Hematopoietic multipotent progenitor cell treated with erythropoietin and hydrocortisone succinate and interleukin-3 and kit ligand, for 8 days (in vitro differentiated cells): ENCODE measurements around the gene RPTOR.
"Not testable (repeated sequence)": the region's sequence is repeated elsewhere in the genome, so short reads cannot be mapped to it uniquely, and the experiment has no call there.

ENCODE experiments used
- DNase-seq: peaks from one replicate; pipeline ENCODE4 v3.0.0-alpha.2; 2015

The RPTOR gene

DNA sequence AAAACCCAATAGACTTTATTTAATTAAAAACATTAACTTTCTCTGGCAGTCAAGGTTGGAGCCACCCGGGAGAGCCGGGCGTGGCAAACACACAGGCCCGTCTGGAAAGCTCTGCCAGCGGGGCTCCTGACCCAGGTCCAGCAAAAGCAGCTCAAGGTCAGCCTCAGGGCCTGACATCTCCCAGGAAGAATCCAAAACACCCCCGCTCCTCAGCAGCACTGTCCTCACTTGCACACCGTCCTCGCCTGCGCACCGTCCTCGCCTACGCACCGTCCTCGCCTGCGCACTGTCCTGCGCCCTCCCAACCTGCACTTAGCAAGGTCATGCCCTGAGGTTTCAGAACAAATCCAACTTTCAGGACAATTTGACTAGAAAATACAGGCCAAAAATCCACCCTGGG lies 31.4 kb upstream of the RPTOR start:
- no peak for DNase-seq

DNA sequence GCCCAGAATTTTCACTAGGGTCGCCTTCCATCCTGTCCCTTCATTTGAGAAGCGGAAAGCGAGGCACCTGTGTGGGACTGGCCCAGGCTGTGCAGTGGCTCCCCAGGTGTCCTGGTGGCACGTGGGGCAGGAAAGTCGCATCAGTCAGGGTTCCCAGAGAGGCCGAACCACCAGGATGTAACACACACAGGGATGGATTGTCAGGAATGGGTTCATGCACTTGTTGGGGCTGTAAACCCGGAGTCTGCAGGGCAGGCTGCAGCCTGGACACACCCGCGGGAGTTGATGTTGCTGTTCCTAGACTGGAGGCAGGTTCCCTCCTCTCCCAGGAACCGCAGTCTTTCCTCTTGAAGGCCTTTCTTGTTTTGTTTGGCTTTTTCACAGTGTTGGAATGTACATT lies 30.7 kb upstream of the RPTOR start:
- DNase-seq: no peak

DNA sequence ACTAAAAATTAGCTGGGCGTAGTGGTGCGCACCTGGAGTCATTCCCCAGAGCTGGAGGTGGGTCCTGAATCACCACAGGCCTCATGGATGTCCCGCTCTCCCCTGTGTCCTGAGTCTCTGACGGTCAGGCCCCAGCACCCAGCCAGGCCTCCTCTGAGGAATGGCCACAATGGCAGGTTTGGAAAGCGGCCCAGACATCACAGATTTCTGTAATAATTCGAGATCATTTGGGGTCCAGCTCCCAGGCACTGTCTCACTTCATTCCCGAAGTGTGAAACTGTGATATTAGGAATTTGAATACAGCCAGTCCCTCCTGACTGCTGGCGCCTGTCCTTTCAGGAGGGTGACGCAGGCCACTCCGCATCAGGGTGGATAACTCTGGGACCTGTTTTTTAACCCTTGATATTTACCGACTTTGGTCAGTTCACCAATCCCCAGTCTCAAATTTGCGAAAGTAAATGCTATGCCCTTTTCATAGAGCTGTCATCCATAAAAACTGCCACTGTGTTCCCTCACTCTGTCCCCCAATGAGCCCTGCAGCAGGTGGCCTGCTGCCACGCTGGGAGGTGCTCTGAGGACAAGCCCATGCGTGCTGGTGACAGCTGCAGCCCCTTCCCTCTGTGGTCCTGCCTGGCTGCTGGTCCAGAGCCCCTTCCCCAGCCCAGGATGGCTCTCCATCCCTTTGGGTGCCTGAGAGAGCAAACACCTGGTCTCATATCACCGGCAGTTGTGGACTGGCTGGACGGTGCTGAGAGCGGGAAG lies 28.3 kb upstream of the RPTOR start:
- DNase-seq: no peak

DNA sequence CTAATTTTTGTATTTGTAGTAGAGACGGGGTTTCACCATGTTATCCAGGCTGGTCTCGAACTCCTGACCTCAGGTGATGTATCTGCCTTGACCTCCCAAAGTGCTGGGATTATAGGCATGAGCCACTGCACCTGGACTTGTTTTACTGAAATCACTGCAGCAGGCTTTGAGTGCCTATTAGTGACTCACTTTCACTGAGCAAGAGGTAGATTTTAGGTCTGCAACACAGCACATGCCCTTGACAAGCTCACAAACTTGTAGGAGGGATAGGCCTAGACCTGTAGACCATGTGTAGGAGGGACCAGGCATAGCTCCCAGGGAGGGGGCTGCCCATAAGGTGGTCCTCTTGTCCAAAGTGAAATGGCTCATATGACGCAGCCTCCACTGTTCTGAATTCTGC lies 27.0 kb upstream of the RPTOR start:
- DNase-seq: no peak

DNA sequence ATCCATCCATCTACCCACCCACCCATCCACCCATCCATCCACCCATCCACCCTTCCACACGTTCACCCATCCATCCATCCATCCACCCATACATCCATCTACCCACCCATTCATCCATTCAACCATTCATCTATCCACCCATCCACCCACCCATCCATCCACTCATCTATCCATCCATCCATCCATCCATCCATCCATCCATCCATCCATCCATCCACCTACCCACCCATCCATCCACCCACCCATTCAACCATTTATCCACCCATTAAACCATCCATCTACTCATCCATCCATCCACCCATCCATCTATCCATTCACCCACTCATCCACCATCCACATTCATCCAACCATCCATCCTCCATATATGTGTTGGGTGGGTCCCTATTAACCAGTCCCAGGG lies 26.2 kb upstream of the RPTOR start:
- DNase-seq: no peak

DNA sequence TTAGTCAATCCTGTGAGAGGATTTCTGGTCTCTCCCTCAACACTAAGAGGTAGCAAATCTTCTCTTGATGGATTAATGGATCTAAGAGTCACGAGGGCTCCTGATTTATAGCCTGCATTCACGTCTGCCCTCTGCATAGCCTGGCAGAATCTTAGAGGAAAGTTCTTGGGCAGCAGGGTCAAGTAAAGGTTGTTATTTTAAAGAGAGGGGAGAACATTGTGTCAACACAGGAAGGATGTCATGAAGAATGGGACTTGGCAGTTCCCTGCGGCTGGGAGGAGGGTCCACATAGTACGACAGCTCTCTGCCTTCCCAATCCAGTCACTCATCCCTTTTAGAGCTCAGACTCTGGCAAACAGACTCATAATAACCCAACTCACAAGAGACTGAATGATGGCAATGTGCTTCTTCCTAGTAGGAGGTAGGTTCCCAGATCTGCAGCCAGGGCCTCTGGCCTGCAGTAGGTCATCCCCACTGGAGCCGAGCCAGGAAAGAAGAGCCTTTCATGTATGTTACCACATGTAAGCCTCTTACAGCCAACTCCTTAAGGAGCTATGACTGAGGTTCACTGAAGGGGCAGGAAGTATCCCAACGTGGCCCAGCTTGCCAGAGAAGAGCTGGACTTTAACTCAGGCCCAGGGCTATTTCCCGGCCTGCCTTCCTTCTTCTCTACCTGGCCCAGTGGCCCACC lies 25.4 kb upstream of the RPTOR start:
- DNase-seq: no peak

DNA sequence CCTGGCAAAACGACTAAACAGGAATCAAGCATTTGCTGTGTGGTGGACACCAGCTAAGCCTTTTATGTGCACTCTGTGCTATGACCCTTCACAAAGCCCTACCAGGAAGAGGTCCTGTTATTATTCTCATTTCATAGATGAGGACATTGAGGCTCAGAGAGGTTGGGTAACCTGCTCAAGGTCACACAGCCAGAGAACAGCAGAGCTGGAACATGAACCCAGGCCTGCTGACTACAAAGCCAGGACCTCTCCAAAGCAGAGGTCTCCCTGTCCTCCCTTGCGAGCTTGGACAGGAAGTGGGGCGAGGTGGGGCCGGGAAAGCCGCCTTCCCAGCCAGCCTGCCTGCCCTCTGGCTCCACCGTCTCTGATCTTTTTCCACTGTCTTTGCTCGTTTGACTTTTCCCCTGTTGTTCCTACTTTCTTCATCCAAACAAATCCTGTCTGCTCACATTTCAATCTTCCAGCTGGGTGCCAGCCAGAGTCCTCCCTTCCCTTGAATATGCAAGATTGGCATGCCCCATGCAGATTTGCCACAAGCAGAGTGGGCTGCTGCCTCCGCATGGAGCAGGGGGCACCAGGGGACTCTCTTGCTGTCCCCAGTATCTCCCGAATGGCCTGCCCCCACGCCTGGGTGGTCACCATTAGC lies 23.7 kb upstream of the RPTOR start:
- DNase-seq: no peak

DNA sequence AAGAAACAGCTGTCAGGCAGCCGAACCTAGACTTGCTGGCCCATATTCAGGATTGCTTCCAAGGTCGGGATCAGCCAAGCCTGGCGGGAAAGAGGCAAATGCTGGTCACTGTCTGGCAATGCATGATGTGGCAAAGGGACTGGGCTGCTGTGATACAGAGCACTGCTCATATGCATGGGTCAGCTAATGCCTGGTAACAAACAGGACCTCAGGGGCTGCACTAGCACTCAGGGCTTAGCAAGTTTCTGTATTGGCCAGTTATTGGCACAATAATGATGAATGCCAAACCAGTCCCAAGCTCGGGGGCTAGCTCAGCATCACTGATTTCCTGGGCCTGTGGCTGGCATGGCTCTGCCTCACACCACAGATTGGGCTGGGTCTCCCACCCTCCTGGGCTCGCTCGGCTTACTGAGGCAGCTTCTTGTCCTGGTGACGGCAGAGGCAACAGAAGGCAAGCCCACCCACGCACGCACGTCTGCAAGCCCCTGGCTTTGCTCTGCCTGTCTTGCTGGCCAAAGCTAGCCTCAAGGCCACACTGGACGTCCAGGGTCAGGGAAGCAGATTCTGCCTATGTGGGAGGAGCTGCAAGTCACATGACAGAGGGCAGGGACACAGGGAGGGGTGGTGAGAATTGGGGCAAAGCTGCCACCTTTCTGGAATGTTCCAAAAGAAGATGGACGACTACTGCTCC lies 21.4 kb upstream of the RPTOR start:
- no peak for DNase-seq

DNA sequence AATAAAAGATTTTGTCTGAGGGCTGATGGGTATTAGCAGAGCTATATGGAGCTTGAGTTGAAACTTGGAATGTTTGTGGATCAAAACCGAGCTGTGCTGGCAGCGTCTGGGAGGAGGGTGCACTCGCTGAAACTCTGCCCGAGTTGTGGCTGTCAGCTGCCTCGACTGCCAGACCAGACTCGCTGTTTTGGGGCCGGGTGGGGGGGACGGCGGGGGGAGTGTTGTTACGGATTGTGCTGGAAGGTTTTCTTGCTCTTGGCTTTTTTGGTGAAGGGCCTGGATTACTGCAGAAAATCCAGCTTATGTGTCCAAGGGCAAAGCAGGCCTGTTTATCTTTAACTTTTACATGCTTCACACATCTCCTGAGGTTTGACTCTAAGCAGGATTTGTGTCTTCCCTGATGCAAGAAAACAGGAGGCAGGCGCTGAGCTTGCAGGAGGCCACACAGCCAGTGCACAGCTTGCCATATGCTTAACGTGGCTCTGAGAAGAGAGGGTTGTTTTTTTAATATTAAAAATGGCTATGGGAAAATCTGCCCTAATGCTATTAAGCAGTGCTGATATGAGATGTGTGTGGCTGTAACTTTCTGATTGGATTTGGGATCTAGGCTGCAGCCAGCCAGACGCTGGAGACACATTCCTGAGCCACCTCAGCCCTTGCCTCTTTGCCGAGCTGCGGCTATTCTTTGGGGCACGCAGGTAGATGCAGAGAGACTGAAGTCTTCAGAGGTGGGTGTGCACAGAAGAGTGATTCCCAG lies 20.5 kb upstream of the RPTOR start:
- no peak for DNase-seq

DNA sequence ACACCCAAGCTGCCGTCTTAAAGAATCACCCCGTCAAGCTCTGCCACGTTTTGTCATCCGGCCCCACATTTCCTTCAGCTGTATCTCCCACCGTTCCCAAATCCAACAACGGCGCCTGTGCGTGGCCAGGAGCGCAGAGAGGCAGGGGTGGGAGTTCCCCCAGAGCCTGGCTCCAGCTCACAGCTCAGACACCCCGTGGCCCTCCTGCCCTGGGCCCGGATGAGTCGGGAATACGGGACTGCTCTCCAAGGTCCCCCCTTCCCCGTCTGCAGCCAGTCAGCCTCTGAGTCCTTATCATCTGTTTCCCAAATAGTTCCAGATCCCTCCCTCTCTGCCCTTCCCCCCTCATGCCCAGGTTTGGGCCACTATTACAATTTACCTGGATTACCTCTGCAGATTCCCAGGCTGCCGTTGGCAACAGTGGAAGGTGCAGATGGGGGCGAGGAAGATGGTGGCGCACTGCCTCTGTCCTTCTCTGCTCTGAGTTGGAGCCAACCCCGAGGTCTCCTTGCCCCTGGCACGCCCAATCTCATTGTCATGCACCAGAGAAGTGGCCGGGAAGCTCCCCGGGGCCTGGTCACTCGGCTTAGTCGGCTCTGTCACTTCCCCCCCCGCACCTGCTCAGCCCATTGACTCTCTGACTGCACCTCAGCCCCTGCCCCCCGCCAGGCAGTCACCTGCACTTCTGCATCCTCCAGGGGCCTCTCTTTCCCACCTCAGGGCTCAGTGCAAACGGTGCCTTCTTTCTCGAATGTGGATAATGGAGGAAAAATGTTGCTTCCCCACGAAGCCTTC lies 18.3 kb upstream of the RPTOR start:
- no peak for DNase-seq

DNA sequence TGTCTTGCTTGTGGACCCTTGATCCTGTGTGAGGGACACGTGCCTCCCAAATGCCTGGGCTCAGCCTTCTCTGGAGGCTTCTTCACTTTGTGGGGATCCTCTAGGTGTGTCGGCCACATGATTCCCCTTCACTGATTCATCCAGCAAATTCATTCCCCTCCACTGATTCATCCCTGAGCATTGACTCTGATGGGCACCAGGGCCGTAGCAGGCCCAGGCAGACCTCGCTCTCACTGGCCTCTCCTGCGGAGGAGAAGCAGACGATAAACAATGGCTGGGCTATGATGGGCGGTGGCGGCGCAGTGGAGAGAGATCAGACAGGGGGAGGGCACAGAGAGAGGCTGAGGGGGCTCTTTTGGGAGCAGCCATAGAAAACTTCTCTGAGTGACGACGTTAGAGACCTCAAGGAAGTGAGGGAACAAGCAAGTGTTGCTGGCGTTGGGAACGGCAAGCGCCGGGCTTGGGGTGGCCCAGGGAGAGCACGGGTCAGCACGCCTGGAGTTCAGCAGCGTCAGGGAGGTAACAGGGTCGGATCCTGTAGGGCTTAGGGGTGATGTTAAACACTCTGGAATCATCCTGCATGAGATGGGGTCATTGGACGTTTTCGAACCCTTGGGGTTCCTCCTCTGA lies 17.5 kb upstream of the RPTOR start:
- DNase-seq: no peak

DNA sequence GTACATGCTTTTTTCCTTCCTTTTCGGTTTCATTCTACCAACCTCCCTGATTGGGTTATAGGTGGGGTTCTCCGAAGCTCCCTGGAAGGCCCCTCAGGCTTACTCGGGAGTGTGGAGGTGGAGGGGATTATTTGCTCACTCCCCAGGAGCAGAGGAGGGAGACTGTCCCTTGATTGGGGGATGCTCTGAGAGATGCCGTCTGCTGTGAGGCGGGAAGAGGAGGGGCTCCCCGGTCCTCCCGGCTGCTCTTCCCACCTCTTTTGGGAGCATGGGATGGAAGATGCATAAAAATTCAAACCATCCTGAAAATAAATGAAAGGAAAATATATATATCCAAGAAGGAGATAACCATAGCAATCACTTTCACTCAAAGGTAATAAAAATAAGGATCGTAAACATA lies 16.1 kb upstream of the RPTOR start:
- no peak for DNase-seq

DNA sequence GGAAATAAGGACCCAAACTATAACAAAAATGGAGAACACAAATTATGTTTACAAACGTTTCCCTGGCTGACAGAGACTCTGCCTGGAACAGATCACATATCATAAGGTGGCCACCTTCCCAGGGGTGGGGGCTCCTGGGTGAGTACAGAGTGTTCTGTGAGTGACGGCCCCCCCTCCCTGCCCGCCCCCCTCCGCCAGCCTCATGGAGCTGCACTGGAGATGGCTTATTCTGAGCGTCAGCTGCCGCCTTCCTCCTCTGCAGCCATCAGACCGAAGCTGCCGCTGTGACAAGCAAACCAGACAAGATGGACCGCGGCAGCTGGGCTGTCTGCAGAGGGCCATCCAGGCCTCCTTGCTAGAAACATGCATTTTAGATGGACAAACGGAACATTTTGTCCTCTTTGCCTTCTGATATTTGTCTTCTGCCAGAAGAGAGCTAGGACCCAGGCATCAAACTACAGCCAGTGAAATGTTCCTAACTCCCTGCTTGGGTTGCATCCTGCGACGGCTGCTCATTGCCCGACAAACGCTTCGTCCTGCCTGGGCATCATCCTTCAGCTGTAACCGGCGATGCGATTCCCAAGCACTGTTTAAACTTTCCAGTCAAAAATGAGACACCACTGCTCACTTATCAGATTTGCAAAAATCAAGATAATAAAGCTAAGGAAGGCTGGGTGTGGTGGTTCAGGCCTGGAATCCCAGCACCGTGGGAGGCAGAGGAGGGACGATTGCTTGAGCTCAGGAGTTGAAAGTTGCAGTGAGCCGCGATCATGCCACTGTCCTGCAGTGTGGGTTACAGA lies 15.3 kb upstream of the RPTOR start:
- no peak for DNase-seq

DNA sequence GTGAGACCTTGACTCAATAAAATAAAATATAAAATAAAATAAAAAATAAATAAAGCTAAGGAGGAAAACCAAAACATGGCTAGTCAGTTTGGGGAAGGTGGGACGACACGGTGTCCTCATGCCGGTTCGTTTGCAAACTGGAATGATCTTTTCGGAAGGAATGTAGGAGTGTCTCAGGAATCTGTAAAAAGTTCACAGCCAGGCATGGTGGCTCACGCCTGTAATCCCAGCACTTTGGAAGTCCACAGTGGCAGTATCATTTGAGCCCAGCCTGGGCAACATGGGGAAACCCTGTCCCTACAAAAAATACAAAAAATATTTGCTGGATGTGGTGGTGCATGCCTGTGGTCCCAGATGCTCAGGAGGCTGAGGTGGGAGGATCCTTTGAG lies 14.7 kb upstream of the RPTOR start:
- DNase-seq: no peak

DNA sequence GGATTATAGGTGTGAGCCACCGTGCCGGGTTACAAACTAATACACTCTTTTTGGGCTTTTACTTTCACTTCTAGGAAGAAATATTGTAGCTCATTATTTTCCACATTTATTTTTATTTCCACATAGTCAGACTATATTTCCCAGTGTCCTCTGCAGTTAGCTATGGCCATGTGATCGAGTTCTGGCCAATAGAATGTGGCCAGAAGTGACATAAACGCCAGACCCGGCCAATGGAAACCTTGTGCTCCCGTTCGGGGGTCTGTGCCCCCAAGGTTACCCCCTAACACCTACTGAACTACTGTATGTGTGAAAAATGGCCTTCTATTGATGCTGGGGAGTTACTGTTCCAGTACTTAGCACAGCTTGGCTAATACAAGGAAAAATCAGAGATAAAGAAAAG lies 13.2 kb upstream of the RPTOR start:
- DNase-seq: no peak

DNA sequence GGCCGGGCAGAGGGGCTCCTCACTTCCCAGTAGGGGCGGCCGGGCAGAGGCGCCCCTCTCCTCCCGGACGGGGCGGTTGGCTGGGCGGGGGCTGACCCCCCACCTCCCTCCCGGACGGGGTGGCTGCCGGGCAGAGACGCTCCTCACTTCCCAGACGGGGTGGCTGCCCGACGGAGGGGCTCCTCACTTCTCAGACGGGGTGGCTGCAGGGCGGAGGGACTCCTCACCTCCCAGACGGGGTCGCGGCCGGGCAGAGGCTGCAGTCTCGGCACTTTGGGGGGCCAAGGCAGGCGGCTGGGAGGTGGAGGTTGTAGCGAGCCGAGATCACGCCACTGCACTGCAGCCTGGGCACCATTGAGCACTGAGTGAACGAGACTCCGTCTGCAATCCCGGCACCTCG lies 7.3 kb upstream of the RPTOR start:
- not testable (repeated sequence) for DNase-seq

DNA sequence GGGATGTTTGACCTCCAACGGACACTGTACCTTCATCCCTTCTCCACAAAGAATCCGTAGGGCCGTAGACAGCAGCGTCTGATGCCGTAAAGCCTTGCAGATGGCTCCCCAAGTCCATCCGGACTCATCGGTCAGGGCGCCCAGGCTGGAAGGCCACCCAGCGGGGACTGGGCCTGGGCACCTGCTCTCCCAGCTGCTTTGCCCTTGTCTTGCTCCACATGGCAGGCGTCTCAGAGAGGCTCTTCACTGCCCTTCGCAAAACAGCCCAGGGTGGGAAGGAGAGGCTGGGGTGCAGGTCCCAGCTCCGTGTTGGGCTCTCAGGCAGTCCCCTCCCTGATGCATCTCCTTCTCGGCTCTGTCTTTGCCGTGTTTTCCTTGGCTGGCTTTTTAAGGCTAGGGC lies 6.2 kb upstream of the RPTOR start:
- no peak for DNase-seq

DNA sequence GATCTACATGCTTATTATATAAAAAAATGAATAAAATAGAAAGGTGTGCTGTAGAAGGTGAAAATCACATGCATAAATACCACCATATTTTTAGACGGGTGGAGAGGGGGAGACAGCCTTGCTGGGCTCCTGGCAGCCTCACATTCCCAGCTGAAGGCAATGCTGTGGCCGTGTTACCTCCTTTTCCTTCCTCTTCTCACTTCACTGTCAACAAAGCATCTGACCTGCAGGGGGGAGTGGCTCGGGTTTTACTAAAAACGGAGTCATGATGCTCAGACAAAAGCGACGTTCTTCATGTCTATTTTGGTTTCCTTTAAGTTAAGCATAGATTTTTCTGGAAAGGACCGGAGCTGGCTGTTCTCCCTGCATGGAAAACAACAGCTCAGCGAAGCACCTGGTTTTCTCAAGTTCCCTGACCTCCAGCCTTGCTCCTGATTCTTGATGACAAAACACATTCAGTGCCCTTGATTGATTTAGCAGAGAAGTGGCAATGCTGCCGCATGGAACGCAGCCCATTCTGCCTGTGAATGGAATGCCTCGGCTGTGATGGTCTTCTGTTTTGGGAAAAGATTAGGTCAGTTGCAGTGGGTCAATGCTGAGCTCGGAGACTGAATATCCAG lies 5.5 kb upstream of the RPTOR start:
- no peak for DNase-seq

DNA sequence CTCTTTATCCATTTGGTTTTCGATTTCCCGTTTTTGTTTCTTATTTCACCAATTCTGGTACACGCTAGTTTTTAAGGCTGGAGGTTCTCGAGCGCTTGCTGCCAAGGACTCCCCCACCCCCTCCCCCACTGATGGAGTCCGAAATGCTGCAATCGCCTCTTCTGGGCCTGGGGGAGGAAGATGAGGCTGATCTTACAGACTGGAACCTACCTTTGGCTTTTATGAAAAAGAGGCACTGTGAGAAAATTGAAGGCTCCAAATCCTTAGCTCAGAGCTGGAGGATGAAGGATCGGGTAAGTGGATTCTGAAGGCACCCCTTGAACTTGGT lies 825 bp downstream of the RPTOR start:
- peak; percentile 8 for DNase-seq

DNA sequence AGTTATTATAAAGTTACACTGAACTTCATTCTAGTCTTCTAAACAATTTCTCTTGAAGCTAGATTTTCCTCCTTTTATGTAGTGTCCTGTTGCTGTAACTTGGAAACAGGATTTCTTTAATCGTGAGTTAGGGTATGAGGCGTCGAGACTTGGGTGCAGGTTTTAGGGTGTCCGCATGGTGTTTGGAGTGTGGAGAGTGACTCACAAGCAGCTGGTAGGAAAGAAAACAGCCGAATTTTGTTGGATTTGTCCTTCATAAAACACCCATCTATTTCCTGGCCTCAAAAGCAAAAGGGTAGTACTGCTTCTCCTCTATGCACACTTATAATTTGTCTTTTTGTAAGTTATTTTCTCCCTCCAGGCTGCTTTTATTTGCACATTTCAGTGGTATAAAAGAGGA lies 1.6 kb downstream of the RPTOR start:
- DNase-seq: no peak
